Nephron (organoid): ENCODE results near the gene LYPD1.

ENCODE experiments used
- H3K27ac Mint-ChIP-seq, 3 experiments: 2 replicates each; pipeline ENCODE4 v1.8.0; 2020; ENCODE audit warnings: mixed read lengths in 3 of 3, mild to moderate bottlenecking in 2 of 3, moderate library complexity in 1 of 3
- H3K27me3 Mint-ChIP-seq: 2 replicates; pipeline ENCODE4 v1.8.0; 2021; ENCODE audit warnings: low read depth, mild to moderate bottlenecking, moderate library complexity, mixed read lengths
- H3K36me3 Mint-ChIP-seq: 2 replicates; pipeline ENCODE4 v1.8.0; 2020; ENCODE audit warnings: low read depth, mixed read lengths
- H3K4me1 Mint-ChIP-seq: 2 replicates; pipeline ENCODE4 v1.8.0; 2020; ENCODE audit warnings: mixed read lengths
- H3K4me3 Mint-ChIP-seq, 3 experiments: 2 replicates each; pipeline ENCODE4 v1.8.0; 2020; ENCODE audit warnings: mild to moderate bottlenecking in 3 of 3, mixed read lengths in 3 of 3, moderate library complexity in 2 of 3
- H3K9me3 Mint-ChIP-seq: 2 replicates; pipeline ENCODE4 v1.8.0; 2020; ENCODE audit warnings: mixed read lengths
- TF ChIP-seq, protein P1 (sequence below), 3 experiments: fragments of 200-600 bp; sonication (generic); IDR thresholded peaks; one replicate each; pipeline ENCODE4 v1.5.0; 2021; ENCODE audit warnings: antibody characterized with exemption in 3 of 3; ENCODE audit not compliant: unreplicated experiment in 3 of 3

Gene LYPD1

GRCh38 chr2:132670496-132671150, 618 bp upstream of the LYPD1 start:
- peaks cover 5% of the 10 kb centered on the region for H3K36me3 Mint-ChIP-seq
- TF ChIP-seq, protein P1, sequence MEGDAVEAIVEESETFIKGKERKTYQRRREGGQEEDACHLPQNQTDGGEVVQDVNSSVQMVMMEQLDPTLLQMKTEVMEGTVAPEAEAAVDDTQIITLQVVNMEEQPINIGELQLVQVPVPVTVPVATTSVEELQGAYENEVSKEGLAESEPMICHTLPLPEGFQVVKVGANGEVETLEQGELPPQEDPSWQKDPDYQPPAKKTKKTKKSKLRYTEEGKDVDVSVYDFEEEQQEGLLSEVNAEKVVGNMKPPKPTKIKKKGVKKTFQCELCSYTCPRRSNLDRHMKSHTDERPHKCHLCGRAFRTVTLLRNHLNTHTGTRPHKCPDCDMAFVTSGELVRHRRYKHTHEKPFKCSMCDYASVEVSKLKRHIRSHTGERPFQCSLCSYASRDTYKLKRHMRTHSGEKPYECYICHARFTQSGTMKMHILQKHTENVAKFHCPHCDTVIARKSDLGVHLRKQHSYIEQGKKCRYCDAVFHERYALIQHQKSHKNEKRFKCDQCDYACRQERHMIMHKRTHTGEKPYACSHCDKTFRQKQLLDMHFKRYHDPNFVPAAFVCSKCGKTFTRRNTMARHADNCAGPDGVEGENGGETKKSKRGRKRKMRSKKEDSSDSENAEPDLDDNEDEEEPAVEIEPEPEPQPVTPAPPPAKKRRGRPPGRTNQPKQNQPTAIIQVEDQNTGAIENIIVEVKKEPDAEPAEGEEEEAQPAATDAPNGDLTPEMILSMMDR (IDR thresholded peaks at IDR 0.05; ENCODE audit: unreplicated experiment in 3 of 3), result no peak
- H3K27me3 Mint-ChIP-seq, result peaks cover 80% of the 10 kb centered on the region
- H3K27ac Mint-ChIP-seq, result peak overlapping the region in 1 of 3 experiments; percentile 22
- H3K4me3 Mint-ChIP-seq, result peak overlapping the region; percentile 86 to 90 (median 87)
- H3K4me1 Mint-ChIP-seq, result peaks cover 20% of the 10 kb centered on the region
- H3K9me3 Mint-ChIP-seq, result no peaks in the 10 kb centered on the region

DNA sequence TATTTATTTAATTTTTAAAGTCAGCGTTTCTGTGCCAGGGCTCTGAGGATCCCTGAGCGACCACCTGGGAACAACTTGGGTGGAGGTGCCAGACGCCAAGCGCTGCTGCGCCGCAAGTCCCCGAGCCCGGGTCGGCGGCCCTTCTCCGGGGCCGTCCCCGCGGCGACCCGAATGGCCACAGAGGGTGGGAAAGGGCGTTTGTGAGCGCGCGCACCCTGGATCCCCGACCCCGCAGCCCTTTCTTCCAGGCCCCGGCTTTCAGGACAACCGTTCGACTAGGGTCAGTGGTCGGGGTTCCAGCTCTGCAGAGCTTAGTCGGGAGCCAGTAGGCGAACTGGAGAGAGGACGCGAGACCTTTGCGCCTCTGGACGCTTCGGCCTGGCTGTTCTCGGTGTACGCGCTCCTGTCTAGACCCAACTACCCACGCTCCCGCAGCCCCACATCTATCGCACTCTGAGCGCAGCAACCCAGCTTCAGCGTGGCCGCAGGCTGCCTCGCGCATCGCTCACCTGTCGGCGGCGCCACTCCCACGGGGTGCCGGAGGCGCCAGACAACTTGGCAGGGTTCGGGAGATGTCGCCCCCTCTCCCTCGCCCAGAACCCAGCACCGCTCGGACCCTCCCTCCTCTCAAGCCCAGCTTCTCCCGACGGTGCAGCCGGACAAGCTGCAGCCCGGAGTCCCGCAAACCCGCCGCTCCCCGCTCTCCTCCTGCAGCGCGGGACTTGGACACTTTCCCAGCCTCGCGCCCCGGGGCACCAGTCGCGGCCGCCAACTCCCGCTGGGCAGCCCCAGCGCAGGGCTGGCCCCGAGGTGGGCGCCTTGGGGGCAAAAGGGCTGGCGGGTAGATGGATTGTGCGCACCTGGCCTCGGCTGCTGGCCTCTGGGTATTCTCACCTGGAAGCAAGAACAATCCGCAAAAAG, 758 bp downstream of the LYPD1 start:
- peaks cover 10% of the 10 kb centered on the region for H3K36me3 Mint-ChIP-seq
- no peak overlapping the region for H3K27ac Mint-ChIP-seq
- H3K27me3 Mint-ChIP-seq, result peaks cover 81% of the 10 kb centered on the region
- H3K4me1 Mint-ChIP-seq, result peaks cover 25% of the 10 kb centered on the region
- H3K4me3 Mint-ChIP-seq, result peak overlapping the region; percentile 79 to 87 (median 86)
- TF ChIP-seq, protein P1 (IDR thresholded peaks at IDR 0.05; ENCODE audit: unreplicated experiment in 3 of 3), result no peak
- H3K9me3 Mint-ChIP-seq, result no peaks in the 10 kb centered on the region

DNA sequence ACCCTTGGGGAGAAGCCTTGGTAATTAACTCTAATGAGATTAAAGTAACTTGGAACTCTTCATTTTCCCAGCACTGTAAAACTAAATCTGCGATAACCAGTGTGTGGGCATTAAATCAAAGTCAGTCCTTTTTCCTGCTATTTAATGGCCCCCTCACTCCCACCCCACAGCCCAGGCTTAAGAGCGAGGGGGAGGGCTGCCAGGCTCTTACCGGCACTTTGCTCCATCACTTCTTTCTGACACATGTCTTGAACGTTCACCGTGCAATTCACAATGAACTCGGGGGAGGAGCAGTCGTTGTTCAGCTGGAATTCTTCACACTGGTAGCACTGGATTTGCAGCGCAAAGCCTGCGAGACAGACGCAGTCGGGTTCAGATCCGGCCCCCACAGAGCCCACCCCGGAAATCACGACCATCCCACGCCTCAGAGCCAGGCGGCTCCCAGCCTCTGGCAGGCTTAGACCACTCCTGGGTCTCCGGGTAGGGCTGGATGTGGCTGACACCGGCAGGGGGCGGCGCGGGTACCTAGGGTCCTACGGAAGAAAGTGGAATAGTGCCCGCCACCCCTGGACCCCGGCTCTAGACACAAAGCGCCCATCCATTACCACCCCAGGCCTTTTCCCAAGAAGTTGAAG, 1.7 kb downstream of the LYPD1 start:
- peak overlapping the region; percentile 5 to 61 (median 22) for H3K27ac Mint-ChIP-seq

DNA sequence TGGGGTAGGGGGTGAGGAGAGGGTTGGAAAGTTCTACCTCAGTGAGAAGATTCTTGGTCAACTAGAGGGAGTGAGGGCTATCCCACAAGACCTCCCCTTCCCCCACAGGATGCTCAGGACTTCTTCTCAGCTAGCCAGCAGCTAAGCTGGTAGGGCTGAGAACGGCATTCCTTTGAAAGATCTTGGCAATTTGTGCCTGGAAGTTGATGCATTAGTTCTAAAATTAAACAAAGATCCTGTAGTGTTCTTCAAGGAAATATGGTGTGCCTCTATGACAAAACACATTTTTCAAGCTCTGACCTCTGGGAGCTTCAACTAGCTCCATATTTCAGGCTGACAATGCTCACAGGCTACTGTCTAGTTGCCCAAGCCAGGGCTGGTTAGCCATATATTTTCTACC, 2.3 kb downstream of the LYPD1 start:
- Mint-ChIP-seq H3K36me3 (peaks cover 14% of the 10 kb centered on the region), H3K27me3 (peaks cover 75% of the 10 kb centered on the region), H3K27ac (peak overlapping the region in 1 of 3 experiments; percentile 64), H3K4me3 (peak overlapping the region; percentile 86 to 87 (median 87)), H3K4me1 (peaks cover 36% of the 10 kb centered on the region), H3K9me3 (no peaks in the 10 kb centered on the region)
- TF ChIP-seq, protein P1 (IDR thresholded peaks at IDR 0.05; ENCODE audit: unreplicated experiment in 3 of 3), result no peak

More for the DNA sequence above, 1.7 kb downstream of the LYPD1 start:
- Mint-ChIP-seq H3K27me3 (peaks cover 80% of the 10 kb centered on the region), H3K4me3 (peak overlapping the region; percentile 86 to 87 (median 87)), H3K36me3 (peaks cover 14% of the 10 kb centered on the region), H3K9me3 (no peaks in the 10 kb centered on the region), H3K4me1 (peaks cover 33% of the 10 kb centered on the region)
- TF ChIP-seq, protein P1 (IDR thresholded peaks at IDR 0.05; ENCODE audit: unreplicated experiment in 3 of 3), result peak; percentile 34 to 52 (median 38)

- TF ChIP-seq, protein P1 (IDR thresholded peaks at IDR 0.05; ENCODE audit: unreplicated experiment in 3 of 3), result no peak
- Mint-ChIP-seq H3K36me3 (peaks cover 26% of the 10 kb centered on the region), H3K27ac (no peak overlapping the region), H3K27me3 (peaks cover 64% of the 10 kb centered on the region), H3K4me3 (no peak overlapping the region), H3K9me3 (no peaks in the 10 kb centered on the region), H3K4me1 (peaks cover 38% of the 10 kb centered on the region)
Observed at GRCh38 chr2:132665401-132666140, 4.4 kb downstream of the LYPD1 start.
